B cell (primary cell): ENCODE results near the gene MBP.

Source experiments
- EZH2 ChIP-seq: IDR thresholded peaks from 2 replicates; pipeline ENCODE4 v1.6.1; 2012; ENCODE audit warnings: borderline replicate concordance, low read depth, mild to moderate bottlenecking, moderate library complexity, low read length; ENCODE audit not compliant: insufficient read depth, poor library complexity, severe bottlenecking
- TF ChIP-seq, protein P1 (sequence below): fragments of 200-600 bp; IDR thresholded peaks from one replicate; pipeline ENCODE4 v1.8.0; 2022; ENCODE audit warnings: antibody characterized with exemption, mild to moderate bottlenecking

GRCh38 chr18:77002496-77002895 is 130.1 kb downstream of the MBP start:
- TF ChIP-seq, protein P1, sequence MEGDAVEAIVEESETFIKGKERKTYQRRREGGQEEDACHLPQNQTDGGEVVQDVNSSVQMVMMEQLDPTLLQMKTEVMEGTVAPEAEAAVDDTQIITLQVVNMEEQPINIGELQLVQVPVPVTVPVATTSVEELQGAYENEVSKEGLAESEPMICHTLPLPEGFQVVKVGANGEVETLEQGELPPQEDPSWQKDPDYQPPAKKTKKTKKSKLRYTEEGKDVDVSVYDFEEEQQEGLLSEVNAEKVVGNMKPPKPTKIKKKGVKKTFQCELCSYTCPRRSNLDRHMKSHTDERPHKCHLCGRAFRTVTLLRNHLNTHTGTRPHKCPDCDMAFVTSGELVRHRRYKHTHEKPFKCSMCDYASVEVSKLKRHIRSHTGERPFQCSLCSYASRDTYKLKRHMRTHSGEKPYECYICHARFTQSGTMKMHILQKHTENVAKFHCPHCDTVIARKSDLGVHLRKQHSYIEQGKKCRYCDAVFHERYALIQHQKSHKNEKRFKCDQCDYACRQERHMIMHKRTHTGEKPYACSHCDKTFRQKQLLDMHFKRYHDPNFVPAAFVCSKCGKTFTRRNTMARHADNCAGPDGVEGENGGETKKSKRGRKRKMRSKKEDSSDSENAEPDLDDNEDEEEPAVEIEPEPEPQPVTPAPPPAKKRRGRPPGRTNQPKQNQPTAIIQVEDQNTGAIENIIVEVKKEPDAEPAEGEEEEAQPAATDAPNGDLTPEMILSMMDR = no peak
- no peak for TF ChIP-seq EZH2
